H1 (cell line): ENCODE data around the gene ADAMTS6. TPM values are rescaled to one million over a fixed set of nuclear protein-coding genes. Genes with fewer than 3 reads are reported as not detected.

Experiments used
- ATF2 ChIP-seq: IDR thresholded peaks from 2 replicates; pipeline ENCODE4 v1.6.1; 2012; ENCODE audit warnings: low read length, inconsistent platforms
- SP2 ChIP-seq: IDR thresholded peaks from 2 replicates; pipeline ENCODE4 v1.6.1; 2012; ENCODE audit warnings: mild to moderate bottlenecking, low read length, inconsistent platforms
- polyA plus RNA-seq, 7 experiments: library from polyadenylated mRNA; depleted of rRNA in 3 of 7; stranded (reverse) in 5 of 7; unstranded in 2 of 7; fragments of >200 nt in 5 of 7; fragments of 200-250 nt in 2 of 7; gene quantifications; 1 replicate in 5 of 7; 2 replicates in 1 of 7; 4 replicates in 1 of 7; pipeline versions ENCODE4 v1.2.1 to v1.2.3, GENCODE V29; 2011 to 2013; ENCODE audit warnings: missing spikeins in 2 of 7, mixed read lengths in 2 of 7
- total RNA-seq: library from RNA; stranded (reverse); fragmentation: NEBNext Ultra II Directional; extraction: Animal tissue kit (Norgen Biotek cat#: 25700); gene quantifications from 2 replicates; pipeline ENCODE4 v1.2.1, GENCODE V29; 2021

ADAMTS6 gene
- total and polyA plus RNA-seq, 2 of the 8 experiments (the other 6 are each of a cell fraction or from before 2014, with no cell fraction given) = 0.74 to 2.4 TPM

DNA sequence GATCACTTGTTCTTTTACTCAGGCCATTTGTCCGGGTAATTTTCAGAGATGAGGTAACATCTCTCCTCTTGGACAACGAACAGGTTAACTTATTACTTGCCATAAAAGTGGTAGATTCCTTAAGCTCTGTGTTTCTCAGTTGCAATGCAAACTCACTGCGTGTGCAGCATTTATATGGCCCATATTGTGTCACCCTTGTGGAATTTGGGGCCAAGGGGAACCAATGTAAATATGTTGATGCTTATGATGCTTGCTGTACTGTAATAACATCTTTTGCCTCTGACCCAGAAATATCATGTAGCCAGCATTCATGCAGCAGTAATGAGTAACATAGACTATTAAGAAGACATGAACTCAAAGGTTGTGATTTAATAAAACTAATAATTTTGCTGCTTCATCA, 175.8 kb downstream of the ADAMTS6 start (continued):
- TF ChIP-seq SP2 (no peak), ATF2 (no peak)
